ENCODE results near the gene LRP8.

- TF ChIP-seq, protein P1, sequence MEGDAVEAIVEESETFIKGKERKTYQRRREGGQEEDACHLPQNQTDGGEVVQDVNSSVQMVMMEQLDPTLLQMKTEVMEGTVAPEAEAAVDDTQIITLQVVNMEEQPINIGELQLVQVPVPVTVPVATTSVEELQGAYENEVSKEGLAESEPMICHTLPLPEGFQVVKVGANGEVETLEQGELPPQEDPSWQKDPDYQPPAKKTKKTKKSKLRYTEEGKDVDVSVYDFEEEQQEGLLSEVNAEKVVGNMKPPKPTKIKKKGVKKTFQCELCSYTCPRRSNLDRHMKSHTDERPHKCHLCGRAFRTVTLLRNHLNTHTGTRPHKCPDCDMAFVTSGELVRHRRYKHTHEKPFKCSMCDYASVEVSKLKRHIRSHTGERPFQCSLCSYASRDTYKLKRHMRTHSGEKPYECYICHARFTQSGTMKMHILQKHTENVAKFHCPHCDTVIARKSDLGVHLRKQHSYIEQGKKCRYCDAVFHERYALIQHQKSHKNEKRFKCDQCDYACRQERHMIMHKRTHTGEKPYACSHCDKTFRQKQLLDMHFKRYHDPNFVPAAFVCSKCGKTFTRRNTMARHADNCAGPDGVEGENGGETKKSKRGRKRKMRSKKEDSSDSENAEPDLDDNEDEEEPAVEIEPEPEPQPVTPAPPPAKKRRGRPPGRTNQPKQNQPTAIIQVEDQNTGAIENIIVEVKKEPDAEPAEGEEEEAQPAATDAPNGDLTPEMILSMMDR (IDR thresholded peaks at IDR 0.05): no peak
- TF ChIP-seq EP300 (IDR thresholded peaks at IDR 0.05; ENCODE audit: borderline replicate concordance in 1 of 2, low read depth in 1 of 2, low read length in 1 of 2) (no peak), PBX3 (IDR thresholded peaks at IDR 0.05) (no peak), GABPA (IDR thresholded peaks at IDR 0.05; ENCODE audit: low read depth) (no peak), POLR2AphosphoS5 (IDR thresholded peaks at IDR 0.05; ENCODE audit: low read depth, low read length) (no peak), TEAD4 (IDR thresholded peaks at IDR 0.05; ENCODE audit: borderline replicate concordance, insufficient read depth) (no peak), USF1 (IDR thresholded peaks at IDR 0.05; ENCODE audit: borderline replicate concordance, low read depth) (no peak), FOXM1 (IDR thresholded peaks at IDR 0.05; ENCODE audit: low read depth) (no peak), EZH2phosphoT487 (IDR thresholded peaks at IDR 0.05; ENCODE audit: borderline replicate concordance, low read depth) (no peak), RFX5 (IDR thresholded peaks at IDR 0.05; ENCODE audit: low read length) (no peak)
- TF ChIP-seq, protein P2, sequence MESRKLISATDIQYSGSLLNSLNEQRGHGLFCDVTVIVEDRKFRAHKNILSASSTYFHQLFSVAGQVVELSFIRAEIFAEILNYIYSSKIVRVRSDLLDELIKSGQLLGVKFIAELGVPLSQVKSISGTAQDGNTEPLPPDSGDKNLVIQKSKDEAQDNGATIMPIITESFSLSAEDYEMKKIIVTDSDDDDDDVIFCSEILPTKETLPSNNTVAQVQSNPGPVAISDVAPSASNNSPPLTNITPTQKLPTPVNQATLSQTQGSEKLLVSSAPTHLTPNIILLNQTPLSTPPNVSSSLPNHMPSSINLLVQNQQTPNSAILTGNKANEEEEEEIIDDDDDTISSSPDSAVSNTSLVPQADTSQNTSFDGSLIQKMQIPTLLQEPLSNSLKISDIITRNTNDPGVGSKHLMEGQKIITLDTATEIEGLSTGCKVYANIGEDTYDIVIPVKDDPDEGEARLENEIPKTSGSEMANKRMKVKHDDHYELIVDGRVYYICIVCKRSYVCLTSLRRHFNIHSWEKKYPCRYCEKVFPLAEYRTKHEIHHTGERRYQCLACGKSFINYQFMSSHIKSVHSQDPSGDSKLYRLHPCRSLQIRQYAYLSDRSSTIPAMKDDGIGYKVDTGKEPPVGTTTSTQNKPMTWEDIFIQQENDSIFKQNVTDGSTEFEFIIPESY (IDR thresholded peaks at IDR 0.05; ENCODE audit: borderline replicate concordance, low read depth): no peak
Observed at GRCh38 chr1:53377438-53377841, 49.6 kb upstream of the LRP8 start.

Data from SK-N-SH (cell line).